Peyer's patch (tissue), 4 donors: ENCODE measurements around the gene SOCS4. TPM values are rescaled to one million over a fixed set of nuclear protein-coding genes. Genes with fewer than 3 reads are reported as not detected.
"Not testable (repeated sequence)": the region's sequence is repeated elsewhere in the genome, so short reads cannot be mapped to it uniquely, and the experiment has no call there.

Source experiments
- DNase-seq, 3 donors: peaks; one replicate each; pipeline ENCODE4 v3.0.0-alpha.2; 2017 to 2019
- H3K27ac ChIP-seq, 4 donors: fragments of 200-600 bp; sonication (generic); one replicate each; pipeline ENCODE4 v1.5.1; 2016 to 2019
- H3K27me3 ChIP-seq, 2 donors: fragments of 200-600 bp; sonication (generic); one replicate each; pipeline ENCODE4 v1.5.1; 2019
- H3K36me3 ChIP-seq, 3 donors: fragments of 200-600 bp; sonication (generic); one replicate each; pipeline ENCODE4 v1.5.1; 2016 to 2019
- H3K4me1 ChIP-seq, 4 donors: fragments of 200-600 bp; sonication (generic); one replicate each; pipeline ENCODE4 v1.5.1; 2016 to 2019
- H3K4me3 ChIP-seq, 4 donors: fragments of 200-600 bp; sonication (generic); 1 replicate in 3 of 4; 2 replicates in 1 of 4; pipeline ENCODE4 v1.5.1; 2016 to 2019; ENCODE audit warnings: mild to moderate bottlenecking in 1 of 4
- H3K9me3 ChIP-seq, 4 donors: fragments of 200-600 bp; sonication (generic); one replicate each; pipeline ENCODE4 v1.5.1; 2016 to 2019; ENCODE audit warnings: mild to moderate bottlenecking in 1 of 4
- POLR2A ChIP-seq, 2 donors: fragments of 450-650 bp; IDR thresholded peaks; one replicate each; pipeline ENCODE4 v1.5.1; 2017; ENCODE audit warnings: antibody characterized with exemption in 2 of 2, mild to moderate bottlenecking in 2 of 2, moderate library complexity in 2 of 2
- total RNA-seq, 4 donors: library from RNA; depleted of rRNA; stranded (reverse); fragments of >200 nt; gene quantifications; one replicate each; pipeline ENCODE4 v1.1.0, GENCODE V29; 2016
- TF ChIP-seq, protein P1 (sequence below), 6 experiments: fragments of 450-650 bp in 4 of 6; fragments of 200-600 bp in 2 of 6; sonication (generic) in 1 of 6; IDR thresholded peaks; one replicate each; pipeline ENCODE4 v1.5.1; 2017 to 2019; ENCODE audit warnings: antibody characterized with exemption in 6 of 6, mild to moderate bottlenecking in 3 of 6, moderate library complexity in 1 of 6

SOCS4 gene
- total RNA-seq, 4 donors from 2014 or later, result 10.0 to 18.2 (median 10.7) TPM

DNA sequence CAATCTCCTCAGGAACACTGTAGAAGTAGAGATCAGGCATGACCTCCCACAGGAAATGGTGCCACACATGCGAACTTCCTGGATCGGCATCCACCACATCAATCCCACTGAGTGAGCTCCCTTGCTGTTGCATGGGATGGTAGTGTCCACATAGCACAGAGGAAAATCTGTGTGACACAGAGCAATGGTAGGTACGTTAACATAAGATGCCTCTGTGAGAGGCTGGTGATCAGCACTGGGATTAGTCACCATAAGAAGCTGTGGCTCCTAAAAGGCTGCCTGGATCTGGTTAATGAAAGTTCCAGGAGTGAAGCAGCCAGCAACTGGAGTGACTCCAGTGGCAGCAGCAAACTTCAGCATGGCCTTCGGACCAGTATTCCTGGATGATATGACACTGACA is 22.0 kb upstream of the SOCS4 start:
- H3K4me3 ChIP-seq, result no peak overlapping the region
- H3K9me3 ChIP-seq, result no peaks in the 10 kb centered on the region
- TF ChIP-seq, protein P1, sequence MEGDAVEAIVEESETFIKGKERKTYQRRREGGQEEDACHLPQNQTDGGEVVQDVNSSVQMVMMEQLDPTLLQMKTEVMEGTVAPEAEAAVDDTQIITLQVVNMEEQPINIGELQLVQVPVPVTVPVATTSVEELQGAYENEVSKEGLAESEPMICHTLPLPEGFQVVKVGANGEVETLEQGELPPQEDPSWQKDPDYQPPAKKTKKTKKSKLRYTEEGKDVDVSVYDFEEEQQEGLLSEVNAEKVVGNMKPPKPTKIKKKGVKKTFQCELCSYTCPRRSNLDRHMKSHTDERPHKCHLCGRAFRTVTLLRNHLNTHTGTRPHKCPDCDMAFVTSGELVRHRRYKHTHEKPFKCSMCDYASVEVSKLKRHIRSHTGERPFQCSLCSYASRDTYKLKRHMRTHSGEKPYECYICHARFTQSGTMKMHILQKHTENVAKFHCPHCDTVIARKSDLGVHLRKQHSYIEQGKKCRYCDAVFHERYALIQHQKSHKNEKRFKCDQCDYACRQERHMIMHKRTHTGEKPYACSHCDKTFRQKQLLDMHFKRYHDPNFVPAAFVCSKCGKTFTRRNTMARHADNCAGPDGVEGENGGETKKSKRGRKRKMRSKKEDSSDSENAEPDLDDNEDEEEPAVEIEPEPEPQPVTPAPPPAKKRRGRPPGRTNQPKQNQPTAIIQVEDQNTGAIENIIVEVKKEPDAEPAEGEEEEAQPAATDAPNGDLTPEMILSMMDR (IDR thresholded peaks at IDR 0.05), result no peak
- no peak for TF ChIP-seq POLR2A (IDR thresholded peaks at IDR 0.05)
- DNase-seq, result no peak
- H3K4me1 ChIP-seq, result no peaks in the 10 kb centered on the region
- H3K27me3 ChIP-seq, result no peaks in the 10 kb centered on the region
- no peak overlapping the region for H3K27ac ChIP-seq
- H3K36me3 ChIP-seq, result no peaks in the 10 kb centered on the region

DNA sequence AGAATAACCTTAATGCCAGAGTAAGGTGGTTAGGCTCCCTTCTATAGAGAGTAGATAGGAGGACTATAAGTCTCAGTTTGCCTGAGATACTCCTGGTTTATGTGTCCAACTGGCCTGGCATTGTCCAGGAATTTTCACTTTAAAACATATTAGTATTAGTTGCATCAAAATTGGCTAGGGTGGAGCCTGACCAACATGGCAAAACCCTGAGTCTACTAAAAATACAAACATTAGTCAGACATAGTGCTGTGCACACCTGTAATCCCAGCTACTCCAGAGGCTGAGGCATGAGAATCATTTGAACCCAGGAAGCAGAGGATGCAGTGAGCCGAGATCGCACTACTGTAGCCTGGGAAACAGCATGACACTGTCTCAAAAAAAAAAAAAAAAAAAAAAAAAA is 12.0 kb upstream of the SOCS4 start:
- H3K9me3 ChIP-seq, result no peaks in the 10 kb centered on the region
- TF ChIP-seq, protein P1 (IDR thresholded peaks at IDR 0.05), result no peak
- TF ChIP-seq POLR2A (IDR thresholded peaks at IDR 0.05), result no peak
- no peak overlapping the region for H3K27ac ChIP-seq
- H3K4me3 ChIP-seq, result no peak overlapping the region
- no peak for DNase-seq
- H3K27me3 ChIP-seq, result no peaks in the 10 kb centered on the region
- H3K4me1 ChIP-seq, result no peaks in the 10 kb centered on the region
- H3K36me3 ChIP-seq, result no peaks in the 10 kb centered on the region

DNA sequence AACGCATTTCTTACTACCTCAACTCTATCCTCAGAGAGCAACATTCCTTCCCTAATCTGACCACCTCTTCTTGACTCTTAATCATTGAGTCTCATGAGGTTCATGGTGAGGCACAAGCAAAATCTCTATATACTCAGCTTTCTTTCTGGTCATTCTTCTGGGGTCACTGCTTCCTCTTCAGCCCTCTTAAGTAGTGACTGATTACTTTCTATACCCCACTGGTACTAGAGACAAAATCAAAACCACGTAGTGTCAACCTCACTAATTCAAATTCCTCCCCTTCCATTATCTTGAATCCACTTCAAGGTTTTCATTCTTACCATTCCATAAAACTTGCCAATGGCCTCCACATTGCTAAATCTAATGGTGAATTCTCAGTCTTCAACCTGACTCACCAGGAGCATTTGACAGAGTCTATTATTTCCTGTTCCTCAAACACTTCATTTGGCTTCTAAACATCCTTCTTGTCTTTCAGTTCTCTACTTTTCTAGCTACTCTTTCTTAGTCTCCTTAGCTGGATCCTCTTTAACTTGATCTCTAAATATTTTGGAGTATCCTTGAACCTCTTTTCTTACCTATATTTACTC is 7.0 kb upstream of the SOCS4 start:
- H3K27ac ChIP-seq, result no peak overlapping the region
- no peaks in the 10 kb centered on the region for H3K4me1 ChIP-seq
- TF ChIP-seq, protein P1 (IDR thresholded peaks at IDR 0.05), result no peak
- TF ChIP-seq POLR2A (IDR thresholded peaks at IDR 0.05), result no peak
- no peaks in the 10 kb centered on the region for H3K36me3 ChIP-seq
- H3K4me3 ChIP-seq, result no peak overlapping the region
- H3K27me3 ChIP-seq, result no peaks in the 10 kb centered on the region
- DNase-seq, result no peak
- H3K9me3 ChIP-seq, result no peaks in the 10 kb centered on the region

DNA sequence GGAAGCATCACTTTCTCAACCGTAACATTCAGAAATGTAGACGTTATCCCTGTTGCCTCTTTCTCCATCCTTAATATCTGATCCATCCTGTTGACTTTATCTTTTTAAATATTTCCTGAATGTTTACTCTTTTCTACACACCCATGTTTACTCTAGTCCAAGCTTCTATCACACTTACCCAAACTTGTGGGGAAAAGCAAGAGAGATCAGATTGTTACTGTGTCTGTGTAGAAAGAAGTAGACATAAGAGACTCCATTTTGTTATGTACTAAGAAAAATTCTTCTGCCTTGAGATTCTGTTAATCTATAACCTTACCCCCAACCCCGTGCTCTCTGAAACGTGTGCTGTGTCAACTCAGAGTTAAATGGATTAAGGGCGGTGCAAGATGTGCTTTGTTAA is 2.7 kb upstream of the SOCS4 start:
- not testable (repeated sequence) for H3K27ac ChIP-seq, DNase-seq, H3K4me3 ChIP-seq, H3K36me3 ChIP-seq, H3K27me3 ChIP-seq, H3K9me3 ChIP-seq
- H3K4me1 ChIP-seq, result peaks cover 0 to 25% (median 7%) of the 10 kb centered on the region in 4 donors

- no peak for TF ChIP-seq POLR2A (IDR thresholded peaks at IDR 0.05)
- no peak overlapping the region for H3K27ac ChIP-seq
- H3K4me1 ChIP-seq, result peaks cover 0 to 25% (median 7%) of the 10 kb centered on the region in 4 donors
- no peaks in the 10 kb centered on the region for H3K36me3 ChIP-seq
- H3K27me3 ChIP-seq, result no peaks in the 10 kb centered on the region
- H3K9me3 ChIP-seq, result no peaks in the 10 kb centered on the region
- DNase-seq, result no peak
- H3K4me3 ChIP-seq, result peak overlapping the region in 2 of 4 donors; percentile 70 to 71
These were observed 1.1 kb upstream of the SOCS4 start for GRCh38 chr14:55025948-55026347.

DNA sequence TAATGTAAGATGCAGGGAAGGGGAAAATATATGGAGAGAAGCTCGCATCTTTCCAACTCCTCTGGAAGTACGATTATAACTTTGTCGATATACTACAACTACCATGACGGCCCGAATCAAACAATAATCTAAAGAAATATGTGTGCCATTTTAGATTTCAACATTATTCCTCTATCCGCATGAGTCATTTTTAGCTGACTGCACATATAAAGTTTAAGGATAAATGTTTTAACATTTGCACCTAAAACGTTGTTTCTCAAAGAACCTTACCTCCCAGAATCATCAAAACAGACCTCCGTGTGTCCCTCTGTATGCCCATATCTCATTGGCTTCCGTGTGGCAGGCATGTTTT is 619 bp upstream of the SOCS4 start:
- H3K4me1 ChIP-seq, result peaks cover 0 to 30% (median 7%) of the 10 kb centered on the region in 4 donors
- TF ChIP-seq, protein P1 (IDR thresholded peaks at IDR 0.05), result no peak
- no peak for TF ChIP-seq POLR2A (IDR thresholded peaks at IDR 0.05)
- no peaks in the 10 kb centered on the region for H3K36me3 ChIP-seq
- no peaks in the 10 kb centered on the region for H3K9me3 ChIP-seq
- peak overlapping the region; percentile 84 to 86 (median 84) for H3K27ac ChIP-seq
- H3K4me3 ChIP-seq, result peak overlapping the region; percentile 70 to 84 (median 70)
- DNase-seq, result no peak
- H3K27me3 ChIP-seq, result no peaks in the 10 kb centered on the region

DNA sequence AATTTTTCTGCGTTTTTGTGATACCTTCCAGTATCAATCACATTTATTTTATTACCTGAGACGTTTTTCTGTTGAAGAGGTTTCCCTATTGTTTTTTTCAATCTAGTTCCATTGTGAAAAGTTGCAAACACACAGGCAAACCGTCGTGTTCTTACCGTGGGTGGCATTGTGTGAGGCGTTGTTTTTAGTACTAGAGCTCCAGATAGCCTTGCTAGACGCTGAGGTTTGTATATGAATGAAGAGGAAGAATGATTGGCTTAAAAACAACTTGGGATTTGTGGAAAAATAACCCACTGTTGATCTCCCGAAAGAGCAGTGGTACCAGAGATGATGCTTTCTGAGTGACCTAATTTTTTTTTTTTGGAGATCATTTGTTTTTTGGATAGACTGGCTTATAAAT is 1.0 kb downstream of the SOCS4 start:
- Histone ChIP-seq H3K4me3 (peak overlapping the region in 3 of 4 donors; percentile 70 to 84 (median 70)), H3K4me1 (peaks cover 0 to 32% (median 7%) of the 10 kb centered on the region in 4 donors), H3K27me3 (no peaks in the 10 kb centered on the region), H3K9me3 (no peaks in the 10 kb centered on the region), H3K27ac (no peak overlapping the region), H3K36me3 (no peaks in the 10 kb centered on the region)
- TF ChIP-seq, protein P1 (IDR thresholded peaks at IDR 0.05), result no peak
- no peak for TF ChIP-seq POLR2A (IDR thresholded peaks at IDR 0.05)
- DNase-seq, result no peak
